COLO829 (cell line): Measurements from ENCODE around the gene BATF2.
"Not testable (repeated sequence)": the region's sequence is repeated elsewhere in the genome, so short reads cannot be mapped to it uniquely, and the experiment has no call there.

Experiments used
- DNase-seq: peaks from one replicate; pipeline ENCODE4 v3.0.0; 2012; ENCODE audit warnings: low spot score

Gene BATF2, protein sequence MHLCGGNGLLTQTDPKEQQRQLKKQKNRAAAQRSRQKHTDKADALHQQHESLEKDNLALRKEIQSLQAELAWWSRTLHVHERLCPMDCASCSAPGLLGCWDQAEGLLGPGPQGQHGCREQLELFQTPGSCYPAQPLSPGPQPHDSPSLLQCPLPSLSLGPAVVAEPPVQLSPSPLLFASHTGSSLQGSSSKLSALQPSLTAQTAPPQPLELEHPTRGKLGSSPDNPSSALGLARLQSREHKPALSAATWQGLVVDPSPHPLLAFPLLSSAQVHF

GRCh38 chr11:64996710-64997380, at the start of gene BATF2:
BATF2 (minus strand) TSS chr11:64996971; CDS start chr11:64996914, 57 bp downstream.
- peak; percentile 87 for DNase-seq

DNA sequence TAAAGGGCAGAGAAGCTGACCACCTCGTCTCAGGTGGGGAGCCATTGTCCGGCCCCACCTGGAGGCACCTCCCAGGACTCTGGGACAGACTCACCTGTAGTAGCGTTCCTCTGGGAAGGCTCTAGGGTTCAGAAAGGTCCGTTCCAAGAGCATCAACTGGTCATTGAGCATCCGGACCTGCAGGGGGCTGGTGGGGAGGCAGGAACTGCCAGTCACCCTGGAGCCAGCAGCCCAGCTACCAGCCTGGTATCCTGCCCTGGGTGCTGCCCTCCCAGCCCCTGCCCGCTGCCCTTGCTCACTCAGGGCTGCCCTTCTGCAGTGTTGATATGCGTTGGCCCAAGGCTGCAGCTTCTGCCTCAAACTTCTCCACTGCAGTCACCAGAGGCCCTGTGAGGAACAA, 49.0 kb upstream of the BATF2 start:
- DNase-seq, result no peak

- DNase-seq, result no peak
Observed at GRCh38 chr11:65045061-65045460, 48.3 kb upstream of the BATF2 start.

DNA sequence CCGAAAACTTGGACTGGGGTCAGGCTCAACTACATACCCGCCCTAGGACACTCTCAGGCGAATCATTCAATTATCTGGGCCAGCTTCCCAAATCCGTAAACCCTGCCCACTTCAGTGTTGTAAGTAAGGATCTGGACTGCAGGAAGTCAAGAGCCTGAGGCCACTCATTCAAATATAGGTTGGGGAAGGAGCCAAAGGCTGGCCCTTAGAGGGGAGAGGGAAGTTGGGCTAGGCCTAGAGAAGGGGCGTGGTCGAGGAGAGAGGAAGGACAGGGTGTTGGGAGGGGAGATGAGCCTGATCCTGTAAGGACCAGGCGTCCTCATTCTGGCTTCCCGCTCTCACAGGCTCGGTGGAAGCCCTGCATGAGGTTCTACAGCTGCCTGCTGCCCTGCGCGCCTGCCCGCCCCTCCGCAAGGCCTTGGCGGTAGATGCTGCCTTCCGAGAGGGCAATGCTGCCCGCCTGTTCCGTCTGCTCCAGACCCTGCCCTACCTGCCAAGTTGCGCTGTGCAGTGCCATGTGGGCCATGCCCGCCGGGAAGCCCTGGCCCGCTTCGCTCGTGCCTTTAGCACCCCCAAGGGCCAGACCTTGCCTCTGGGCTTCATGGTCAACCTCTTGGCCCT, 47.2 kb upstream of the BATF2 start:
- no peak for DNase-seq

- no peak for DNase-seq
Observed at GRCh38 chr11:65042891-65043290, 46.1 kb upstream of the BATF2 start.

- DNase-seq, result peak; percentile 95
Observed at GRCh38 chr11:65040847-65041622, 44.3 kb upstream of the BATF2 start, which contains the start of gene SAC3D1. SAC3D1 (plus strand) TSS chr11:65041210; CDS start chr11:65041293, 83 bp downstream.

GRCh38 chr11:65040520-65040846, 43.7 kb upstream of the BATF2 start:
- DNase-seq, result no peak

- DNase-seq, result no peak
Observed at GRCh38 chr11:65036931-65037330, 40.2 kb upstream of the BATF2 start.

DNA sequence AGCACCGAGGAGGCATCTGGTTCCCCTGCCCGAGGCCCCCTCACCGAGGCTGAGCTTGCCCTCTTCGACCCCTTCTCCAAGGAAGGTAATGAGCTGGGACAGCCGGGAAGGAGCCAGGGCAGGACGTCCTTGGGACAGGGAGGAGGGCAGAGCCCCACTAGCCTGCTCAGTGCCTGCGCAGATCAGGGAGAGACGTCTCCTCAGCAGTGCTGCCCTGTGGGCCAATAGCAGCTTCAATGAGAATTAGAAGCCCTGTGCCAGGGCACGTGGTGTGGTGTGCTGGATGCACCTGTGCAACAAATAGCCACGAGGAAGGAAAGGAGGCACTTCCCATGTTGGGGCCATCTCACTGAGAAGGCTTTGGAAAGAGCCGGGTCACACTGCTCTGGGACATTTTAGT, 38.8 kb upstream of the BATF2 start:
- DNase-seq, result no peak

- no peak for DNase-seq
Observed at GRCh38 chr11:65034423-65034822, 37.7 kb upstream of the BATF2 start.

DNA sequence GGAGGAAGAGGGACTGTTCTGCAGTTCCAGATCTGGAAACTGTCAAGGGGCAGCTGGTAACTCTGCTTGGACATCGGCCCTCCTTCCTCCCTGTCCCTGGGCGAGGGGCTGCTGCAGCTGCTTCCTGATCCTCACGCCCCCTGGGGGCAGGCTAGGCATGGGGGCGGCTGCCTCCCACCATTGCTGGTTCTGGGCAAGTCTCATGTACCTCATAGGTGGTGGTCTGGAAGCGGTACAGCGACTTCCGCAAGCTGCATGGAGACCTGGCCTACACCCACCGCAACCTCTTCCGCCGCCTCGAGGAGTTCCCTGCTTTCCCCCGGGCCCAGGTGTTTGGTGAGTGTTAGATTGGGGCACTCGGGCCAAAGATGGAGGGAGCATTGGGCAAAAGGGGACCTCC, 35.4 kb upstream of the BATF2 start:
- no peak for DNase-seq

- peak; percentile 93 for DNase-seq
Observed at GRCh38 chr11:65027213-65028067, 30.7 kb upstream of the BATF2 start, which contains the start of gene SNX15. SNX15 (plus strand) TSS chr11:65027439; CDS start chr11:65027538, 99 bp downstream.

DNA sequence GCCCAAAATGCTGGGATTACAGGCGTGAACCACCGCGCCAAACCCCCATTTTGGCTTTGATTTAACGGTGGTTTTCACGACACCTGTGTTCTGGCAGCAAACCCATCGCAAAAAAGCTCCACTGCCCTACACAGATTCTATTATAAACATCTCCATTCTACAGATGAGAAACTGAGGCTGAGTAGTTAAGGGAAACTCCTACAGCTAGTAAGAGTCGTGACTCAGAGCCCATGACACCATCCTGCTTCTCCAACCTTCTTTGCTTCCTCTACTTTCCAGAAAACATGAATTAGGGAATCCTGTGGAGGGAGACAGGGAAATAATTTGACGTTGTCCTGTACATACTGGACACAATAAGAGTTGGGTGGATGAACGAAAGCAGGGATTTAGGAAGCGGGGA, 30.0 kb upstream of the BATF2 start:
- no peak for DNase-seq

- DNase-seq, result not testable (repeated sequence)
Observed at GRCh38 chr11:65023502-65023901, 26.7 kb upstream of the BATF2 start.

GRCh38 chr11:65021509-65021908, 24.7 kb upstream of the BATF2 start:
- no peak for DNase-seq

DNA sequence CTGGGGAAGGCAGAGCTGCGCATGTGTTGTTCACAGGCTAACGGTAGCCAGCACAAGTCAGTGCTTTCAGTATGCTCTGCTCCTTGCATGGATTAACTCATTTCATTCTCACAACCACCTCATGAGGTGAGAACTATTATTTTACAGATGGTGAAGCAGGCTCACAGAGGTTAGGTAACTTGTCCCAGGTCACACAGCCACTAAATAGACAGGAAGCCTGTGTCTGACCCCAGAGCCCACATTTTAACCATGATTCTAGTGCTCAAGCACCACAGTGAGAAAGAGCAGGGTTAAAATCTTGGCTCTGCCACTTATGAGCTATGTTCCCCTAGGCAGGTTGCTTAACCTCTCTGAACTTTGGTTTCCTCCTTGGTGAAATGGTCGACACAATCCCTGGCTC, 24.2 kb upstream of the BATF2 start:
- DNase-seq, result no peak

- DNase-seq, result no peak
Observed at GRCh38 chr11:65019824-65020223, 23.1 kb upstream of the BATF2 start.

DNA sequence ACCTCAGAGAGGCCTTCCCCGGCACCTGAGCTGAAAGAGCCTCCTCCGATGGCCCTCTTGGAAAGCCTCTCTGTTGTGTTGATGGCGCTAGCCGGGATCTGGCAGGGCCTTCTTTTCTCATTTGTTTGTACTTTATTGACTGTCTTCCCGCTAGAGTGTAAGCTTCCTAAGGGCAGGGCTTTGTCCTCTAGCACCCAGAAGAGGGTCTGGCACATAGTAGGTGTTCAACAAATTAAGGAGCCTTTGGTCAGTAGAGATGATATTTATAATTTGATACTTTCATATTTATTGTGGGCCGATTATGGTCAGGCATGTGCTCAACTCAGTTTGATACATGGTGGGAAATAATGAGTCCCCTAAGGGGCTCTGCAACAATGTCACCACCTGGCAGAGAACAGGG, 21.2 kb upstream of the BATF2 start:
- no peak for DNase-seq

GRCh38 chr11:65016705-65017104, 19.9 kb upstream of the BATF2 start:
- DNase-seq, result no peak

GRCh38 chr11:65014726-65015227, 18.0 kb upstream of the BATF2 start:
- no peak for DNase-seq
